ENCODE measurements around the gene PLAAT3.
"Not testable (repeated sequence)": the region's sequence is repeated elsewhere in the genome, so short reads cannot be mapped to it uniquely, and the experiment has no call there.

The PLAAT3 gene

DNA sequence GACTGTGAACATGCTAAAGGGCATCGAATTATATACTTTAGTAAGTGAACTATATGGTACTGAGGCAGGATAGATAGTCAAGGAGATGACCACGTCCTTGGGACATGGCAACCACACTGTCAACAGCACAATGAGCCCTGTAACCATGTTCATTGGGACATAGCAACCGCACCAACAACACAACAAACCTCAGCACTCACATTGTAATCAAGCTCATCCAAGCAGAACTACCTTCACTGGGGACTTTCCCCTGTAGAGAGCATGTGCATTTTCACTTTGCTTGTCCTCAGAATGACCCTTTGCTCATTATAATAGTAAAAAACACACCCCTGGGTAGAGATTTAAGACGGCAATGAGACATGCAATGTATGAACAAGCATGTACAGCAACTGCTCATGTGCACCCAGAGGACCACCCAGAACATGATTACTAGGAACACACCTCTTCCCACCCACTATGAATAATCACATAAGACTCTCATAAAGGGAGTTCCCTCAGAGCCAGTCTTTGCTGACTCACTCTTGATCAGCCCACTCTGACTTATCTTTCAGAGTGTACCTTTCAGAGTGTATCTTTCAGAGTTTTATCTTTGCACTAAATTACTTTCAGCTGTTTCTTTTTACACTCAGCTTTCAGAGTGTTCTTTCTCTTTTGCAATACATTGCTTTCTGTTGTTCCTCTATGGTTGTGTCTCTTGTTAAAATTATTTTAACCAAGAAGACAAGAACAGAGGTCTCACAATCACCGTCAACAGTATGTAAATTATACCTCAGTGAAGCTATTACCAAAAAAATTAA, 47.0 kb downstream of the PLAAT3 start:
- peak; percentile 54 for DNase-seq (ENCODE audit: low spot score)

GRCh38 chr11:63564784-63565350, 49.4 kb downstream of the PLAAT3 start:
- DNase-seq (ENCODE audit: low spot score) = no peak

DNA sequence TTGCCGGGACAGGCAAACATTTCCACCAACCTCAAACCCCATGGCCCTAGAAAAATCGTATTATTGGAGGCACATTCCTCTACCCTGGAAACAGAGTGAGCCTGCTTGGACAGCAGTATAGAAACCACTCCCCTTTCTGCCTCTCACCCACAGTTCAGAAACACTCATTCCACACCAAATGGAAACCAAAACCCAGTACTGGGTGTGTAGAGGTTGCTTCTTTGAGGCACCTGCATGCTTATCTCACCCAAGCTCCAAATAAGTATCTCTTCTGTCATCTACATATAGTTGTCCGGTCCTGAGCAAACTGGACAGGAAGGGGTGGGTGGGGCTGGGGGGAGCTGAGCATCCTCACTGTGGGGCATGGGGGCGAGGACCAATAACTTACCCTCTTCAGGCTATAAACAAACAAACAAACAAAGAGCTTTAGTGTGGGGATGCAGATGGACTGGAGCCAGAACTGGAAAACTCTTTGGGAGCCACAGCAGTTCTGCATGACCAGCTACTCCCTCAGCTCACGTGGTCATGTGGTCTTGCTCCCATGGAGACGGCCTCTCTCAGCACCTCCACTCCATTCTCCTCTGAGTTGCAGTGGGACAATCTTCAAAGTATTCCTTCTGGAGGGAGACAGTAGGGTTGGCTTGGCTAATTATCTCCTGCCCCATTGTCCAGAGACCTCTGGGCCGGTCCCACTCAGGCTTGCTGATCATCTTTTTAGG, 50.0 kb downstream of the PLAAT3 start:
- DNase-seq (ENCODE audit: low spot score) = no peak

GRCh38 chr11:63563201-63564055, 50.8 kb downstream of the PLAAT3 start, which contains the start of gene PLAAT2:
PLAAT2 (minus strand) TSS chr11:63563379; CDS start chr11:63563324, 55 bp downstream.
- no peak for DNase-seq (ENCODE audit: low spot score)

GRCh38 chr11:63560506-63561180, 53.6 kb downstream of the PLAAT3 start:
- no peak for DNase-seq (ENCODE audit: low spot score)

- no peak for DNase-seq (ENCODE audit: low spot score)
Observed at GRCh38 chr11:63558459-63559157, 55.6 kb downstream of the PLAAT3 start.

DNA sequence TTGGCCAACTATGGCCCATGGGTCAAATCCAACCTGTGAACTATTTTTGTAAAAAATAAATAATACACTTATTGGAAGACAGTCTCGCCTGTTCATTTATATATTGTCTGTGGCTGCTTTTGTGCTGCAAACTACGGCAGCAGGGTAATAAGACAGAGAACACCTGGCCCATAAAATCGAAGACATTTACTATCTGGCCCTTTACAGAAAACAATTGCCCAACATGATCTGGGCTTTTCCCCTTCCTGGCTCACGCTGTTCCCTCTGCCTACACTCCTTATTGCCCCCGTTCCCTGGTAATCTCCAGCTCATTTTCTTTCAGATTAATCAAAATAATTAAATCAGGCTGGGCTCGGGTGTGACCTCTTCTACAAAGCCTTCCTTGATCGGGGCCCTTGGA, 56.7 kb downstream of the PLAAT3 start:
- no peak for DNase-seq (ENCODE audit: low spot score)

GRCh38 chr11:63556404-63557013, 57.7 kb downstream of the PLAAT3 start:
- no peak for DNase-seq (ENCODE audit: low spot score)

GRCh38 chr11:63554877-63555223, 59.4 kb downstream of the PLAAT3 start:
- no peak for DNase-seq (ENCODE audit: low spot score)

DNA sequence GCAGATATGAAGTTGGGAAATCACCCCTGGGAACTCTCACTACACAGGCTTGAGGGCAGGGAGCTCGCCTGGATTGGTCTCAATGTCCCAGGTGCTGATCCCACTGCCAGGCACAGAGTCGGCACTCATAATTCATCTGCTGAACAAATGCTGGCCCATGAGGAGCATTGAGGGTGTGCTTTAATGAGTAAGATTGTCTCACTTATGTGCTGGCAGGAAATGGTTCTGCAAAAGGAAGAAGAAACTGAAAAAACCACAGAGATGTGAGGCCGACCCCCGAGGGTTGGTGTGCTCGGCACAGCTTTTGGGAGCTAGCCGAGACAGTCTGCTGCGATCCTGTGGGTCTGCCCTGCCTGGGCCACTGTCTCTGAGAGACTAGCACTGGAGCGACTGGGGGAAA, 60.5 kb downstream of the PLAAT3 start:
- DNase-seq (ENCODE audit: low spot score) = no peak

GRCh38 chr11:63552921-63553320, 61.3 kb downstream of the PLAAT3 start:
- DNase-seq (ENCODE audit: low spot score) = no peak

DNA sequence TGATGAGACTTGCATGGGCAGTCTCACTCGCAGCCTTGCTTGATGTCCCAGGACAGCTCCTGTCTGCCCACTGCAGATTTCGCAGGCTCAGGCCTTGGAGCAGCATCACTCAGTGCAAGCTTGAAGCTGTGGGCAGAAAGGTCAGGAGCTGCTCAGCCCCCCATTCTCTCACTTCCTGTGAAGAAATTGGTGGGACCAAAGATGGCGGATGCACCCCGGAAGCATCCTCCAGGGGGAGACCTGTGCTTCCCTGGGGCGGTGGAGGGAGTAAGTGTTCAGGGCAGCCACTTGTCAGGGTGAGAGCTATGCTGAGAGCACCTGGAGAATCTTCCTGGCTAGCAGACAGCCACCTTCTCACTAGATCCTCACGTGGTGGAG, 62.4 kb downstream of the PLAAT3 start:
- DNase-seq (ENCODE audit: low spot score) = no peak

- no peak for DNase-seq (ENCODE audit: low spot score)
Observed at GRCh38 chr11:63551091-63551888, 62.9 kb downstream of the PLAAT3 start.

DNA sequence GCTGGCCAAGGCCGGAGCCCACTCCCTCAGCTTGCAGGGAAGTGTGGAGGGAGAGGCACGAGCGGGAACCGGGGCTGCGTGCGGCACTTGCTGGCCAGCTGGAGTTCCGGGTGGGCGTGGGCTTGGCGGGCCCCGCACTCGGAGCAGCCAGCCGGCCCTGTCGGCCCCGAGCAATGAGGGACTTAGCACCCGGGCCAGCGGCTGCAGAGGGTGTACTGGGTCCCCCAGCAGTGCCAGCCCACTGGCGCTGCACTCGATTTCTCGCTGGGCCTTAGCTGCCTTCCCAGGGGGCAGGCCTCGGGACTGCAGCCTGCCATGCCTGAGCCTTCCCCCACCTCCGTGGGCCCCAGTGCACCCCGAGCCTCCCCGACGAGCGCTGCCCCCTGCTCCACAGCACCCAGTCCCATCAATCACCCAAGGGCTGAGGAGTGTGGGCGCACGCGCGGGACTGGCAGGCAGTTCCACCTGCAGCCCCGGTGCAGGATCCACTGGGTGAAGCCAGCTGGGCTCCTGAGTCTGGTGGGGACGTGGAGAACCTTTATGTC, 64.0 kb downstream of the PLAAT3 start:
- not testable (repeated sequence) for DNase-seq (ENCODE audit: low spot score)

DNA sequence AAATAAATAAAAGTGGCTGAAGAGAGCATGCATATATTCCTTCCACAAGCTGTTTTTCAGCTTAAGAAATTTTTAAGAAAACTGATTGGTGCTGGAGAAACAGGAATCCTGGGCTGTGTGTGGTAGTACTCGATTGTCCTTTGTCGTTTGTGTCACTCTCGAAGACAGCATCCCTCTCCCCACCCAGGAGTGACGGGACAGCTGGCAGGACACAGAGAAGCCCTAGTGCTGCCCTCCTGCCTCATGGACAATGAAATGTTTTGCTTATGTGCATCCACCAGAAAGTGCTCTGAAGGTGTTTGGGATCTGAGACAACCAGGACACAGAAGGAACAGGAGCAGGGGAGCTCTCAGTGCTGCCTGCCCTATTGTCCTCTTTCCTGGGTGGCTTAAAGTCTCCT, 64.8 kb downstream of the PLAAT3 start:
- DNase-seq (ENCODE audit: low spot score) = no peak

DNA sequence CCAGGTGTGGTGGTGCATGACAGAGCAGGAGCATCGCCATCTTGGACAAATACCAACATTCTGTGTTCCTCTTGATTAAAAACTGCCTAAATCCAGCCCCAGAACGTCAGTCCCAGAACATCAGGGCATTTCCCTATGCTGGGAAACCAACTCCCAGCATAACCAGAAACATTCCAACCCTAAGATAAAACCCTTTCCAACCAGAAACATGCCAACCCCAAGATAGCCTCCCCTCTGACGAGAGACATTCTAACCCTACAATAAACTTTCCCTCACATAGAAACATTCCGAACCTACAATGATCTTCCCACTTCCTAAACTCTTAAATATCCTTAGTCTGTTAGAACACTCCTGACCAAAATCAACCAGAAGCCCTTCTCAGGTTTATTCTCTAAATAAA, 66.1 kb downstream of the PLAAT3 start:
- no peak for DNase-seq (ENCODE audit: low spot score)

GRCh38 chr11:63547061-63547460, 67.2 kb downstream of the PLAAT3 start:
- no peak for DNase-seq (ENCODE audit: low spot score)

- DNase-seq (ENCODE audit: low spot score) = no peak
Observed at GRCh38 chr11:63543711-63544110, 70.5 kb downstream of the PLAAT3 start.

- not testable (repeated sequence) for DNase-seq (ENCODE audit: low spot score)
Observed at GRCh38 chr11:63542506-63542905, 71.7 kb downstream of the PLAAT3 start.

Measured in GM03348 (cell line).